Panc1 (cell line): ENCODE results near the gene SRGAP3. TPM values are rescaled to one million over a fixed set of nuclear protein-coding genes. Genes with fewer than 3 reads are reported as not detected.

Experiments
- ATAC-seq: fragments of 200-7000 bp; cut with Tn5 transposase; 2 replicates; pipeline ENCODE4 v1.9.1; 2020; ENCODE audit warnings: mild to moderate bottlenecking, moderate library complexity
- BruUV-seq: library from RNA; stranded (reverse); fragments of 400-500 nt; replicated peaks from 2 replicates; lab custom pipeline; 2021; lab: Mats Ljungman, UMichigan
- CTCF ChIA-PET: fragments of 300-600 bp; sonication (Branson Sonifier 250); formaldehyde crosslinking; loops from one replicate; lab custom pipeline; 2022; ENCODE audit warnings: antibody characterized with exemption; lab: Charles Lee
- POLR2A ChIA-PET: fragments of 300-600 bp; sonication (Branson Sonifier 250); formaldehyde crosslinking; loops from one replicate; lab custom pipeline; 2022; ENCODE audit warnings: antibody characterized with exemption; lab: Charles Lee
- DNase-seq: peaks from one replicate; pipeline ENCODE4 v3.0.0-alpha.2; 2010; ENCODE audit warnings: low read depth, low spot score
- H3K27ac ChIP-seq: 2 replicates; pipeline ENCODE4 v1.5.1; 2011; ENCODE audit warnings: mild to moderate bottlenecking, low read length, inconsistent platforms
- H3K27me3 ChIP-seq: fragments of 200-500 bp; sonication (Bioruptor generic); 2 replicates; pipeline ENCODE4 v1.6.0; 2014; ENCODE audit warnings: low read length, inconsistent platforms; ENCODE audit not compliant: control insufficient read depth, insufficient read depth
- H3K36me3 ChIP-seq: fragments of 200-500 bp; sonication (Bioruptor generic); 2 replicates; pipeline ENCODE4 v1.5.1; 2014; ENCODE audit warnings: inconsistent platforms, mild to moderate bottlenecking, low read length, moderate library complexity; ENCODE audit not compliant: control insufficient read depth, insufficient read depth
- H3K4me1 ChIP-seq: 2 replicates; pipeline ENCODE4 v1.5.1; 2011; ENCODE audit warnings: inconsistent platforms, mild to moderate bottlenecking, low read length, moderate library complexity; ENCODE audit not compliant: control insufficient read depth, insufficient read depth
- H3K4me3 ChIP-seq, 2 experiments: 2 replicates each; pipeline ENCODE4 v1.5.1; 2011 to 2012; ENCODE audit warnings: low read depth in 2 of 2, low read length in 2 of 2, mild to moderate bottlenecking in 2 of 2, inconsistent platforms in 1 of 2, moderate library complexity in 1 of 2
- H3K9me3 ChIP-seq: fragments of 200-500 bp; sonication (Bioruptor generic); 2 replicates; pipeline ENCODE4 v1.5.1; 2014; ENCODE audit warnings: low read depth, mild to moderate bottlenecking, inconsistent platforms, low read length, moderate library complexity; ENCODE audit not compliant: control insufficient read depth, insufficient read depth
- POLR2AphosphoS5 ChIP-seq: IDR thresholded peaks from 2 replicates; pipeline ENCODE4 v1.6.1; 2012; ENCODE audit warnings: mild to moderate bottlenecking, low read depth, low read length, moderate library complexity
- SIN3A ChIP-seq: IDR thresholded peaks from 2 replicates; pipeline ENCODE4 v1.6.1; 2012; ENCODE audit warnings: low read depth, mild to moderate bottlenecking, low read length, moderate library complexity, borderline replicate concordance; ENCODE audit not compliant: insufficient read depth
- TCF7L2 ChIP-seq: IDR thresholded peaks from 2 replicates; pipeline ENCODE4 v1.6.1; 2011; ENCODE audit warnings: mild to moderate bottlenecking, low read depth, low read length, inconsistent platforms
- in situ Hi-C: cut with HindIII; loops from 2 replicates; pipeline ENCODE4 v1.10.0; 2016; ENCODE audit warnings: low sequenced_read_pairs, low pct_unique_long_range_greater_than_20kb
- intact Hi-C: fragments of 100-400 bp; cut with micrococcal nuclease; formaldehyde crosslinking; loops from one replicate; pipeline ENCODE4 v1.10.0; 2022; ENCODE audit not compliant: unreplicated experiment
- total RNA-seq: library from RNA; stranded (reverse); gene quantifications from one replicate; pipeline ENCODE4 v1.2.1, GENCODE V29; 2021; ENCODE audit not compliant: unreplicated experiment
- TF ChIP-seq, protein P1 (sequence below), 2 experiments: IDR thresholded peaks; 2 replicates each; pipeline ENCODE4 v1.6.1; 2011 to 2012; ENCODE audit warnings: low read depth in 2 of 2, control low read depth in 1 of 2, low read length in 1 of 2, mild to moderate bottlenecking in 1 of 2, moderate library complexity in 1 of 2; ENCODE audit not compliant: insufficient read depth in 1 of 2
- TF ChIP-seq, protein P2 (sequence below): fragments of 450-650 bp; IDR thresholded peaks from 2 replicates; pipeline ENCODE4 v1.5.1; 2017; ENCODE audit warnings: mild to moderate bottlenecking

SRGAP3 gene
- total RNA-seq, 1 experiment from 2014 or later = 0.82 TPM

DNA sequence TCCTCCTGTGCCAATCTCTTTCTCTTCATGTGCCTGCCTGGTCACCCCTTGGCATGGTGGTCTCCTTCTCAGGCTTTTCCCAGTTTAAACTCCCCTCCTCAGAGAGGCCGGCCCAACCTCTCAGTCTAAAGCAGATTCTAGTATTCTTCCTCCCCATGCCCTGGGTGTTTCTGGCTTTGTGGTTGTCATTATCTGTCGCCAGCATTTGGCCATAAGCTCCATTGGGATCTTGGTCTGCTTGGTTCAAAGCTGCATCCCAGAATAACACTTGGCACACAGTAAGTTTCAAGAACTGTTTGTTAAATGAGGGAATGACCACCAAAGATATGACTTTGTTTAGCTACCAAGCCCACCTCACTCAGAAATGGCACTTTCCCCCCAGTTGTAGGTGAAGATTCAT lies 275.0 kb downstream of the SRGAP3 start:
- Histone ChIP-seq H3K27me3 (no peaks in the 10 kb centered on the region), H3K9me3 (no peaks in the 10 kb centered on the region), H3K27ac (no peak overlapping the region), H3K4me3 (no peak overlapping the region), H3K4me1 (no peaks in the 10 kb centered on the region), H3K36me3 (no peaks in the 10 kb centered on the region)
- BruUV-seq = no TSS peak
- ChIA-PET CTCF (interaction anchor here (1.2 kb wide), 1 partner anchor 13 kb away, joined by 4 read pairs; no protein-coding TSS in a partner anchor), POLR2A (no interaction called here)
- DNase-seq (no peak), ATAC-seq (no peak)
- TF ChIP-seq, protein P1, sequence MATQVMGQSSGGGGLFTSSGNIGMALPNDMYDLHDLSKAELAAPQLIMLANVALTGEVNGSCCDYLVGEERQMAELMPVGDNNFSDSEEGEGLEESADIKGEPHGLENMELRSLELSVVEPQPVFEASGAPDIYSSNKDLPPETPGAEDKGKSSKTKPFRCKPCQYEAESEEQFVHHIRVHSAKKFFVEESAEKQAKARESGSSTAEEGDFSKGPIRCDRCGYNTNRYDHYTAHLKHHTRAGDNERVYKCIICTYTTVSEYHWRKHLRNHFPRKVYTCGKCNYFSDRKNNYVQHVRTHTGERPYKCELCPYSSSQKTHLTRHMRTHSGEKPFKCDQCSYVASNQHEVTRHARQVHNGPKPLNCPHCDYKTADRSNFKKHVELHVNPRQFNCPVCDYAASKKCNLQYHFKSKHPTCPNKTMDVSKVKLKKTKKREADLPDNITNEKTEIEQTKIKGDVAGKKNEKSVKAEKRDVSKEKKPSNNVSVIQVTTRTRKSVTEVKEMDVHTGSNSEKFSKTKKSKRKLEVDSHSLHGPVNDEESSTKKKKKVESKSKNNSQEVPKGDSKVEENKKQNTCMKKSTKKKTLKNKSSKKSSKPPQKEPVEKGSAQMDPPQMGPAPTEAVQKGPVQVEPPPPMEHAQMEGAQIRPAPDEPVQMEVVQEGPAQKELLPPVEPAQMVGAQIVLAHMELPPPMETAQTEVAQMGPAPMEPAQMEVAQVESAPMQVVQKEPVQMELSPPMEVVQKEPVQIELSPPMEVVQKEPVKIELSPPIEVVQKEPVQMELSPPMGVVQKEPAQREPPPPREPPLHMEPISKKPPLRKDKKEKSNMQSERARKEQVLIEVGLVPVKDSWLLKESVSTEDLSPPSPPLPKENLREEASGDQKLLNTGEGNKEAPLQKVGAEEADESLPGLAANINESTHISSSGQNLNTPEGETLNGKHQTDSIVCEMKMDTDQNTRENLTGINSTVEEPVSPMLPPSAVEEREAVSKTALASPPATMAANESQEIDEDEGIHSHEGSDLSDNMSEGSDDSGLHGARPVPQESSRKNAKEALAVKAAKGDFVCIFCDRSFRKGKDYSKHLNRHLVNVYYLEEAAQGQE (IDR thresholded peaks at IDR 0.05; ENCODE audit: insufficient read depth in 1 of 2, low read depth in 2 of 2, low read length in 1 of 2) = no peak
- TF ChIP-seq TCF7L2 = no peak
- TF ChIP-seq, protein P2, sequence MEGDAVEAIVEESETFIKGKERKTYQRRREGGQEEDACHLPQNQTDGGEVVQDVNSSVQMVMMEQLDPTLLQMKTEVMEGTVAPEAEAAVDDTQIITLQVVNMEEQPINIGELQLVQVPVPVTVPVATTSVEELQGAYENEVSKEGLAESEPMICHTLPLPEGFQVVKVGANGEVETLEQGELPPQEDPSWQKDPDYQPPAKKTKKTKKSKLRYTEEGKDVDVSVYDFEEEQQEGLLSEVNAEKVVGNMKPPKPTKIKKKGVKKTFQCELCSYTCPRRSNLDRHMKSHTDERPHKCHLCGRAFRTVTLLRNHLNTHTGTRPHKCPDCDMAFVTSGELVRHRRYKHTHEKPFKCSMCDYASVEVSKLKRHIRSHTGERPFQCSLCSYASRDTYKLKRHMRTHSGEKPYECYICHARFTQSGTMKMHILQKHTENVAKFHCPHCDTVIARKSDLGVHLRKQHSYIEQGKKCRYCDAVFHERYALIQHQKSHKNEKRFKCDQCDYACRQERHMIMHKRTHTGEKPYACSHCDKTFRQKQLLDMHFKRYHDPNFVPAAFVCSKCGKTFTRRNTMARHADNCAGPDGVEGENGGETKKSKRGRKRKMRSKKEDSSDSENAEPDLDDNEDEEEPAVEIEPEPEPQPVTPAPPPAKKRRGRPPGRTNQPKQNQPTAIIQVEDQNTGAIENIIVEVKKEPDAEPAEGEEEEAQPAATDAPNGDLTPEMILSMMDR = no peak
- no peak for TF ChIP-seq POLR2AphosphoS5
- no peak for TF ChIP-seq SIN3A
- in situ Hi-C loops = no loop called here
- intact Hi-C loops = loop anchor here (5.0 kb wide), 1 partner anchor 93 kb away; no protein-coding TSS in a partner anchor

DNA sequence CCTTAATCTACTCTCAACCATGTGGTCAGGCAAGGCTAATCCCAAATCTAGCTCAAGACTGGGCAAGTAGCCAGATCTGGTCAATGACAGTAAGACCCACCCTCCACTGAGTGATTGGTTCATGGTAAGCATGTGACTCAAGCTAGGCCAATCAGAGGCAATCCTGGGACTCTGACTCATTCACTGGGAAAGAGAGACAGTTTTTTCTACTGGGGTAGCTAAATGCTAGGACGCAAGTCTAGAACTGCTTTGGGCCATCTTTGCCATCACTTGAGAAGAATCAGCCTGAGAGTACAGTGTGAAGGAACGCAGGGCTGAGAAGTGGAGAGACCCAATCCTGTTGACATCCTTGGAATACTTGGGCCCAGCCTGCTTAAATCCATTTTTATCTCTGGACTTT lies 276.8 kb downstream of the SRGAP3 start:
- no peaks in the 10 kb centered on the region for H3K36me3 ChIP-seq
- DNase-seq (no peak), ATAC-seq (no peak)
- no peak overlapping the region for H3K27ac ChIP-seq
- no peak overlapping the region for H3K4me3 ChIP-seq
- intact Hi-C loops (loop anchor here (5.0 kb wide), 1 partner anchor 95 kb away; no protein-coding TSS in a partner anchor), in situ Hi-C loops (no loop called here)
- no peaks in the 10 kb centered on the region for H3K4me1 ChIP-seq
- no peaks in the 10 kb centered on the region for H3K27me3 ChIP-seq
- ChIA-PET POLR2A (no interaction called here), CTCF (interaction anchor here (0.5 kb wide), 1 partner anchor 48 kb away, joined by 3 read pairs; no protein-coding TSS in a partner anchor)
- BruUV-seq = no TSS peak
- TF ChIP-seq, protein P1 (IDR thresholded peaks at IDR 0.05; ENCODE audit: insufficient read depth in 1 of 2, low read depth in 2 of 2, low read length in 1 of 2) = no peak
- no peak for TF ChIP-seq POLR2AphosphoS5
- TF ChIP-seq, protein P2 = no peak
- TF ChIP-seq TCF7L2 = no peak
- no peak for TF ChIP-seq SIN3A
- no peaks in the 10 kb centered on the region for H3K9me3 ChIP-seq
